Upper lobe of left lung (tissue), 6 donors: ENCODE results near the gene CNN2. TPM values are rescaled to one million over a fixed set of nuclear protein-coding genes. Genes with fewer than 3 reads are reported as not detected.
A peak's percentile ranks its signal among the peaks of the same experiment; 100 is the strongest.

Experiments
- ATAC-seq, 2 donors: fragments of 200-7000 bp; cut with Tn5 transposase; one replicate each; pipeline ENCODE4 v1.9.1; 2022; ENCODE audit warnings: mild to moderate bottlenecking in 2 of 2, moderate library complexity in 2 of 2; ENCODE audit not compliant: low FRiP score in 2 of 2
- DNase-seq, 2 donors: peaks; one replicate each; pipeline ENCODE4 v3.0.0-alpha.2; 2019 to 2020
- H3K27ac ChIP-seq, 4 donors: fragments of 200-600 bp; sonication (generic); one replicate each; pipeline ENCODE4 v1.5.1; 2016 to 2019
- H3K27me3 ChIP-seq, 4 donors: fragments of 200-600 bp; sonication (generic); one replicate each; pipeline ENCODE4 v1.5.1; 2017 to 2019
- H3K36me3 ChIP-seq, 4 donors: fragments of 200-600 bp; sonication (generic); one replicate each; pipeline ENCODE4 v1.5.1; 2016 to 2019
- H3K4me1 ChIP-seq, 4 donors: fragments of 200-600 bp; sonication (generic); one replicate each; pipeline ENCODE4 v1.5.1; 2018 to 2019
- H3K4me3 ChIP-seq, 4 donors: fragments of 200-600 bp; sonication (generic); one replicate each; pipeline ENCODE4 v1.5.1; 2017 to 2019; ENCODE audit warnings: mild to moderate bottlenecking in 2 of 4, moderate library complexity in 1 of 4
- H3K9me3 ChIP-seq, 4 donors: fragments of 200-600 bp; sonication (generic); one replicate each; pipeline ENCODE4 v1.5.1; 2018 to 2019
- CTCF ChIP-seq, 6 experiments: fragments of 450-650 bp in 4 of 6; fragments of 200-600 bp in 2 of 6; sonication (generic) in 2 of 6; IDR thresholded peaks; one replicate each; pipeline ENCODE4 v1.5.1; 2016 to 2019; ENCODE audit warnings: antibody characterized with exemption in 6 of 6
- EP300 ChIP-seq, 4 donors: sonication (generic); formaldehyde crosslinking; IDR thresholded peaks; one replicate each; pipeline ENCODE4 v1.5.1; 2017; ENCODE audit warnings: antibody characterized with exemption in 4 of 4, control low read depth in 2 of 4
- POLR2A ChIP-seq, 4 donors: fragments of 450-650 bp; IDR thresholded peaks; one replicate each; pipeline ENCODE4 v1.5.1; 2016 to 2017; ENCODE audit warnings: antibody characterized with exemption in 4 of 4, mild to moderate bottlenecking in 2 of 4
- POLR2AphosphoS5 ChIP-seq, 2 donors: sonication (generic); formaldehyde crosslinking; IDR thresholded peaks; one replicate each; pipeline ENCODE4 v1.5.1; 2017; ENCODE audit warnings: antibody characterized with exemption in 2 of 2
- WGBS, 2 donors: methylation state at CpG; one replicate each; pipeline ENCODE4 v1.1.5; 2017 to 2018; 5-methylcytosine and 5-hydroxymethylcytosine counted together
- total RNA-seq, 6 donors: library from RNA; depleted of rRNA in 4 of 6; stranded (reverse); fragments of >200 nt in 4 of 6; gene quantifications; one replicate each; pipeline versions ENCODE4 v1.1.0 to v1.2.1, GENCODE V29; 2016 to 2021
- donor health status: DM: no; HTN: no; CAD: no; lungs with moderate emphysema.
- donor health status: DM: no; HTN: yes; CAD: no; lungs with severe emphysema.

Gene CNN2
- total RNA-seq, 6 donors from 2014 or later: 98.1 to 262 (median 164) TPM

DNA sequence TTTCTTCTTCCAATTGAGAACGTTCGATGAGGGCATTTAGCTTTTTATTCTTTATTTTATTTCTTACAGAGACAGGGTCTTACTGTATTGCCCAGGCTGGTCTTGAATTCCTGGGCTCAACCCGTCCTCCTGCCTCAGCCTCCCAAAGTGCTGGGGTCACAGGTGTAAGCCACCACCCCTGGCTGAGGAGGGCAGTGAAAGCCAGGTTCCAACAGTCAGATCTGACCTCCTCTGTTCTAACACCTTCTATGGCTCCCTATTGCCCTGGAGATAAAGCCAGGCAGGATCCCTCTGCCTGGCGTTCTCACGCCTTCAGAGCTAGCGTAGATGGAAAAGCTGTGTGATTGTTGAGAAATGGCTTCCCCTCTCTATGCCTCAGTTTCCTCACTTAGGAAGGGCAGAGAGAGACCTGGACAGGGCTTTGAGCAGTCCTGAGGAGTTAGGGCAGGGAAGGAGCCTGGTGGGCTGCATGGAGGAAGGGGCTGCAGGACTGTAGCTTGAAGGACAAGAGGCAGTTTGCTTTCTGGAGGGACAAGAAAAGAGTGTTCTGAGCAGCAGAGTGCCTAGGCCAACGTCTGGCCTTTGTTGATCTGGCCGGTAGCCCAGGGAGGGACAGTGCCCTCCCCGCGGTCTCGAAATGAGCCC lies 46.1 kb downstream of the CNN2 start:
- WGBS, 2 donors: 85 to 93% methylated on average over 11 of the region's 11 CpGs
- H3K27me3 ChIP-seq: peaks cover 0 to 6% (median 0%) of the 10 kb centered on the region in 4 donors
- H3K9me3 ChIP-seq: no peaks in the 10 kb centered on the region
- ATAC-seq: no peak
- peaks cover 0 to 25% (median 14%) of the 10 kb centered on the region in 4 donors for H3K36me3 ChIP-seq
- peaks cover 67 to 98% (median 71%) of the 10 kb centered on the region in 4 donors for H3K4me1 ChIP-seq
- TF ChIP-seq POLR2A (IDR thresholded peaks at IDR 0.05): no peak
- TF ChIP-seq POLR2AphosphoS5 (IDR thresholded peaks at IDR 0.05): no peak
- TF ChIP-seq EP300 (IDR thresholded peaks at IDR 0.05): no peak
- no peak for TF ChIP-seq CTCF (IDR thresholded peaks at IDR 0.05)
- DNase-seq: no peak
- H3K4me3 ChIP-seq: no peak overlapping the region
- H3K27ac ChIP-seq: peak overlapping the region in 1 of 4 donors; percentile 40

DNA sequence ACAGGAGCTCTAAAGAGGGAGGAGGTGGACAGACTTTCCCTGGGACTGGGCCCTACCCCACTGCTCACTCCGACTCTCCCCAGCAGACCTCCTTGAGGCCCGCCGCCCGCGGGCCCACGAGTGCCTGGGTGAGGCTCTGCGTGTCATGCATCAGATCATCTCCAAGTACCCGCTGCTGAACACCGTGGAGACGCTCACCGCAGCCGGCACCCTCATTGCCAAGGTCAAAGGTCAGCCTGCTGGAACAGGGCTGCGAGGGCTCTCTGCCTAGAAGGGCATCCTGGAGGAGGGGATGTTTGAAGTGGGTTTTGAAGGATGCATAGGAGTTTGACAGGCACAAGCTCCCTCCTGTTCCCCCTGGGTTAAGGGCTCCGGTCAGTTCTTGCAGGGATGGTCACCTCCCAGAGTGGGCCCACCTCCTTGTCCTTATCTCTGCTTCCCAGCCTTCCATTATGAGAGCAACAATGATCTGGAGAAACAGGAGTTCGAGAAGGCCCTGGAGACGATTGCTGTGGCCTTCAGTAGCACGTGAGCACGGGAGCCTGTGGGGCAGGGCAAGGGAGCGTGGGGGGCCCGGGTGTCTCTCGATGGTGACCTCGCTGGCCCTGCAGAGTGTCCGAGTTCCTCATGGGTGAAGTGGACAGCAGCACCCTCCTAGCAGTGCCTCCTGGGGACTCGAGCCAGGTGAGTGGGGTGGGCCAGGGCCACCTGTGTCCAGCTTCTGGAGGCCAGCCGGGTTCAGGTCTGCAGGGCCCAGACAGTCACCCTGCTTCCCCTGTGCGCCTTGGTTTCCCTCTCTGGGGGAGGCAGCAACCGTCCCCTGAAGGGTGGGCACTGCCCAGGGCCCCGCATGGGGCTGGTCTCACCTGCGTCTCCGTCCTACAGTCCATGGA lies 46.9 kb downstream of the CNN2 start:
- Histone ChIP-seq H3K36me3 (peaks cover 0 to 30% (median 16%) of the 10 kb centered on the region in 4 donors), H3K4me3 (peak overlapping the region in 1 of 4 donors; percentile 41), H3K4me1 (peaks cover 62 to 94% (median 70%) of the 10 kb centered on the region in 4 donors), H3K9me3 (no peaks in the 10 kb centered on the region), H3K27me3 (peaks cover 0 to 6% (median 0%) of the 10 kb centered on the region in 4 donors), H3K27ac (peak overlapping the region in 2 of 4 donors; percentile 74 to 80)
- ATAC-seq: no peak
- TF ChIP-seq CTCF (IDR thresholded peaks at IDR 0.05) (no peak), POLR2AphosphoS5 (IDR thresholded peaks at IDR 0.05) (no peak), POLR2A (IDR thresholded peaks at IDR 0.05) (no peak), EP300 (IDR thresholded peaks at IDR 0.05) (no peak)
- 74 to 97% methylated on average over 2 to 30 of the region's 30 CpGs for WGBS, 2 donors
- peak in 1 of 2 donors; percentile 80 for DNase-seq

- peaks cover 0 to 6% (median 0%) of the 10 kb centered on the region in 4 donors for H3K27me3 ChIP-seq
- peaks cover 55 to 87% (median 62%) of the 10 kb centered on the region in 4 donors for H3K4me1 ChIP-seq
- H3K4me3 ChIP-seq: peak overlapping the region in 3 of 4 donors; percentile 26 to 41 (median 39)
- WGBS, 2 donors: 67 to 82% methylated on average over 17 to 25 of the region's 28 CpGs
- no peaks in the 10 kb centered on the region for H3K9me3 ChIP-seq
- TF ChIP-seq CTCF (IDR thresholded peaks at IDR 0.05) (no peak), EP300 (IDR thresholded peaks at IDR 0.05) (no peak), POLR2A (IDR thresholded peaks at IDR 0.05) (no peak), POLR2AphosphoS5 (IDR thresholded peaks at IDR 0.05) (no peak)
- H3K27ac ChIP-seq: peak overlapping the region; percentile 40 to 80 (median 62)
- ATAC-seq (no peak), DNase-seq (no peak)
- H3K36me3 ChIP-seq: peaks cover 0 to 36% (median 20%) of the 10 kb centered on the region in 4 donors
Measured at GRCh38 chr19:1073956-1074517, 47.6 kb downstream of the CNN2 start.

GRCh38 chr19:1074544-1075283 lies 48.3 kb downstream of the CNN2 start:
- 16 to 19% methylated on average over 9 to 20 of the region's 54 CpGs for WGBS, 2 donors
- peaks cover 0 to 42% (median 25%) of the 10 kb centered on the region in 4 donors for H3K36me3 ChIP-seq
- H3K4me1 ChIP-seq: peaks cover 48 to 80% (median 57%) of the 10 kb centered on the region in 4 donors
- H3K27me3 ChIP-seq: peaks cover 0 to 6% (median 0%) of the 10 kb centered on the region in 4 donors
- ATAC-seq (peak; percentile 55 to 71), DNase-seq (peak; percentile 94 to 95)
- H3K27ac ChIP-seq: peak overlapping the region; percentile 40 to 80 (median 72)
- H3K9me3 ChIP-seq: no peaks in the 10 kb centered on the region
- peak overlapping the region in 3 of 4 donors; percentile 26 to 41 (median 39) for H3K4me3 ChIP-seq
- TF ChIP-seq POLR2A (IDR thresholded peaks at IDR 0.05): no peak
- no peak for TF ChIP-seq CTCF (IDR thresholded peaks at IDR 0.05)
- TF ChIP-seq EP300 (IDR thresholded peaks at IDR 0.05): no peak
- TF ChIP-seq POLR2AphosphoS5 (IDR thresholded peaks at IDR 0.05): no peak
